Stimulated activated CD4-positive, alpha-beta T cell treated with anti-CD3 and anti-CD28 coated beads, TNF-alpha, amount 100 ng/mL, for 48 hours (primary cell): Measurements from ENCODE around the gene CPZ.
"Not testable (repeated sequence)": the region's sequence is repeated elsewhere in the genome, so short reads cannot be mapped to it uniquely, and the experiment has no call there.

Experiments
- DNase-seq, 3 donors: peaks; one replicate each; pipeline ENCODE4 v3.0.0-alpha.2; 2020; ENCODE audit warnings: low read depth in 3 of 3

CPZ gene

GRCh38 chr4:8610858-8611616 lies 18.5 kb downstream of the CPZ start:
- DNase-seq, result no peak

- no peak for DNase-seq
Observed at GRCh38 chr4:8612646-8613045, 20.1 kb downstream of the CPZ start.

GRCh38 chr4:8613421-8614364 lies 21.1 kb downstream of the CPZ start:
- DNase-seq, result no peak

GRCh38 chr4:8614365-8615193 lies 22.0 kb downstream of the CPZ start:
- DNase-seq, result no peak

- DNase-seq, result no peak
Observed at GRCh38 chr4:8615366-8615765, 22.8 kb downstream of the CPZ start.

- DNase-seq, result no peak
Observed at GRCh38 chr4:8615921-8616787, 23.6 kb downstream of the CPZ start.

GRCh38 chr4:8616831-8617230 lies 24.3 kb downstream of the CPZ start:
- DNase-seq, result no peak

GRCh38 chr4:8617486-8618040 lies 25.0 kb downstream of the CPZ start:
- DNase-seq, result no peak

- DNase-seq, result no peak
Observed at GRCh38 chr4:8618421-8618820, 25.9 kb downstream of the CPZ start.

- no peak for DNase-seq
Observed at GRCh38 chr4:8618961-8619720, 26.6 kb downstream of the CPZ start.

GRCh38 chr4:8621135-8621534 lies 28.6 kb downstream of the CPZ start:
- not testable (repeated sequence) for DNase-seq

GRCh38 chr4:8624601-8625272 lies 32.2 kb downstream of the CPZ start:
- DNase-seq, result not testable (repeated sequence)

GRCh38 chr4:8630240-8630905 lies 37.8 kb downstream of the CPZ start:
- not testable (repeated sequence) for DNase-seq

GRCh38 chr4:8631896-8632295 lies 39.3 kb downstream of the CPZ start:
- not testable (repeated sequence) for DNase-seq

- not testable (repeated sequence) for DNase-seq
Observed at GRCh38 chr4:8634773-8635172, 42.2 kb downstream of the CPZ start.

- not testable (repeated sequence) for DNase-seq
Observed at GRCh38 chr4:8635897-8636554, 43.5 kb downstream of the CPZ start.

- no peak for DNase-seq
Observed at GRCh38 chr4:8637456-8637984, 45.0 kb downstream of the CPZ start.

- no peak for DNase-seq
Observed at GRCh38 chr4:8639021-8639420, 46.5 kb downstream of the CPZ start.
